Panc1 (cell line): ENCODE results near the gene MSH2. TPM values are rescaled to one million over a fixed set of nuclear protein-coding genes. Genes with fewer than 3 reads are reported as not detected.

ENCODE experiments used
- ATAC-seq: fragments of 200-7000 bp; cut with Tn5 transposase; 2 replicates; pipeline ENCODE4 v1.9.1; 2020; ENCODE audit warnings: mild to moderate bottlenecking, moderate library complexity
- BruUV-seq: library from RNA; stranded (reverse); fragments of 400-500 nt; replicated peaks from 2 replicates; lab custom pipeline; 2021; lab: Mats Ljungman, UMichigan
- CTCF ChIA-PET: fragments of 300-600 bp; sonication (Branson Sonifier 250); formaldehyde crosslinking; loops from one replicate; lab custom pipeline; 2022; ENCODE audit warnings: antibody characterized with exemption; lab: Charles Lee
- POLR2A ChIA-PET: fragments of 300-600 bp; sonication (Branson Sonifier 250); formaldehyde crosslinking; loops from one replicate; lab custom pipeline; 2022; ENCODE audit warnings: antibody characterized with exemption; lab: Charles Lee
- DNase-seq: peaks from one replicate; pipeline ENCODE4 v3.0.0-alpha.2; 2010; ENCODE audit warnings: low read depth, low spot score
- H3K27ac ChIP-seq: 2 replicates; pipeline ENCODE4 v1.5.1; 2011; ENCODE audit warnings: mild to moderate bottlenecking, low read length, inconsistent platforms
- H3K27me3 ChIP-seq: fragments of 200-500 bp; sonication (Bioruptor generic); 2 replicates; pipeline ENCODE4 v1.6.0; 2014; ENCODE audit warnings: low read length, inconsistent platforms; ENCODE audit not compliant: control insufficient read depth, insufficient read depth
- H3K36me3 ChIP-seq: fragments of 200-500 bp; sonication (Bioruptor generic); 2 replicates; pipeline ENCODE4 v1.5.1; 2014; ENCODE audit warnings: inconsistent platforms, mild to moderate bottlenecking, low read length, moderate library complexity; ENCODE audit not compliant: control insufficient read depth, insufficient read depth
- H3K4me1 ChIP-seq: 2 replicates; pipeline ENCODE4 v1.5.1; 2011; ENCODE audit warnings: inconsistent platforms, mild to moderate bottlenecking, low read length, moderate library complexity; ENCODE audit not compliant: control insufficient read depth, insufficient read depth
- H3K4me3 ChIP-seq, 2 experiments: 2 replicates each; pipeline ENCODE4 v1.5.1; 2011 to 2012; ENCODE audit warnings: low read depth in 2 of 2, low read length in 2 of 2, mild to moderate bottlenecking in 2 of 2, inconsistent platforms in 1 of 2, moderate library complexity in 1 of 2
- H3K9me3 ChIP-seq: fragments of 200-500 bp; sonication (Bioruptor generic); 2 replicates; pipeline ENCODE4 v1.5.1; 2014; ENCODE audit warnings: low read depth, mild to moderate bottlenecking, inconsistent platforms, low read length, moderate library complexity; ENCODE audit not compliant: control insufficient read depth, insufficient read depth
- CTCF ChIP-seq: fragments of 450-650 bp; IDR thresholded peaks from 2 replicates; pipeline ENCODE4 v1.5.1; 2017; ENCODE audit warnings: mild to moderate bottlenecking
- POLR2AphosphoS5 ChIP-seq: IDR thresholded peaks from 2 replicates; pipeline ENCODE4 v1.6.1; 2012; ENCODE audit warnings: mild to moderate bottlenecking, low read depth, low read length, moderate library complexity
- REST ChIP-seq, 2 experiments: IDR thresholded peaks; 2 replicates each; pipeline ENCODE4 v1.6.1; 2011 to 2012; ENCODE audit warnings: low read depth in 2 of 2, control low read depth in 1 of 2, low read length in 1 of 2, mild to moderate bottlenecking in 1 of 2, moderate library complexity in 1 of 2; ENCODE audit not compliant: insufficient read depth in 1 of 2
- SIN3A ChIP-seq: IDR thresholded peaks from 2 replicates; pipeline ENCODE4 v1.6.1; 2012; ENCODE audit warnings: low read depth, mild to moderate bottlenecking, low read length, moderate library complexity, borderline replicate concordance; ENCODE audit not compliant: insufficient read depth
- TCF7L2 ChIP-seq: IDR thresholded peaks from 2 replicates; pipeline ENCODE4 v1.6.1; 2011; ENCODE audit warnings: mild to moderate bottlenecking, low read depth, low read length, inconsistent platforms
- in situ Hi-C: cut with HindIII; loops from 2 replicates; pipeline ENCODE4 v1.10.0; 2016; ENCODE audit warnings: low sequenced_read_pairs, low pct_unique_long_range_greater_than_20kb
- intact Hi-C: fragments of 100-400 bp; cut with micrococcal nuclease; formaldehyde crosslinking; loops from one replicate; pipeline ENCODE4 v1.10.0; 2022; ENCODE audit not compliant: unreplicated experiment
- total RNA-seq: library from RNA; stranded (reverse); gene quantifications from one replicate; pipeline ENCODE4 v1.2.1, GENCODE V29; 2021; ENCODE audit not compliant: unreplicated experiment

Gene MSH2
- total RNA-seq, 1 experiment from 2014 or later = 72.2 TPM

- H3K27ac ChIP-seq = no peak overlapping the region
- ChIA-PET CTCF (no interaction called here), POLR2A (no interaction called here)
- intact Hi-C loops (no loop called here), in situ Hi-C loops (no loop called here)
- no peak overlapping the region for H3K4me3 ChIP-seq
- TF ChIP-seq SIN3A (no peak), CTCF (no peak), REST (IDR thresholded peaks at IDR 0.05; ENCODE audit: insufficient read depth in 1 of 2, low read depth in 2 of 2, low read length in 1 of 2) (no peak), POLR2AphosphoS5 (no peak), TCF7L2 (no peak)
- H3K36me3 ChIP-seq = no peaks in the 10 kb centered on the region
- no peaks in the 10 kb centered on the region for H3K9me3 ChIP-seq
- no peak for ATAC-seq
- no peak for DNase-seq
- no TSS peak for BruUV-seq
- H3K27me3 ChIP-seq = no peaks in the 10 kb centered on the region
- H3K4me1 ChIP-seq = no peaks in the 10 kb centered on the region
Observed at GRCh38 chr2:47530105-47530760, 127.3 kb downstream of the MSH2 start.

- in situ Hi-C loops = no loop called here
- H3K27me3 ChIP-seq = no peaks in the 10 kb centered on the region
- ChIA-PET CTCF (no interaction called here), POLR2A (no interaction called here)
- no peak for DNase-seq
- no peaks in the 10 kb centered on the region for H3K4me1 ChIP-seq
- ATAC-seq = no peak
- no peak overlapping the region for H3K4me3 ChIP-seq
- H3K36me3 ChIP-seq = no peaks in the 10 kb centered on the region
- intact Hi-C loops = no loop called here
- no TSS peak for BruUV-seq
- H3K27ac ChIP-seq = no peak overlapping the region
- no peaks in the 10 kb centered on the region for H3K9me3 ChIP-seq
- no peak for TF ChIP-seq SIN3A
- no peak for TF ChIP-seq TCF7L2
- no peak for TF ChIP-seq REST (IDR thresholded peaks at IDR 0.05; ENCODE audit: insufficient read depth in 1 of 2, low read depth in 2 of 2, low read length in 1 of 2)
- no peak for TF ChIP-seq POLR2AphosphoS5
- no peak for TF ChIP-seq CTCF
Observed at GRCh38 chr2:47531378-47532042, 128.6 kb downstream of the MSH2 start.
